Prostate gland (tissue), 2 donors: ENCODE results near the gene RHBDF2. TPM values are rescaled to one million over a fixed set of nuclear protein-coding genes. Genes with fewer than 3 reads are reported as not detected.

Experiments used
- DNase-seq: peaks from one replicate; pipeline ENCODE4 v3.0.0-alpha.2; 2019; ENCODE audit warnings: low spot score
- H3K27ac ChIP-seq, 2 donors: fragments of 200-600 bp; sonication (generic); 2 replicates each; pipeline ENCODE4 v1.5.1; 2017 to 2019
- H3K27me3 ChIP-seq: fragments of 200-600 bp; sonication (generic); replicated peaks from 2 replicates; pipeline ENCODE4 v1.5.1; 2019; ENCODE audit not compliant: insufficient read depth
- H3K36me3 ChIP-seq, 2 donors: fragments of 200-600 bp; sonication (generic); 1 replicate in 1 of 2; 2 replicates in 1 of 2; pipeline versions ENCODE4 v1.5.1 to v1.8.1; 2017 to 2019
- H3K4me1 ChIP-seq: fragments of 200-600 bp; sonication (generic); replicated peaks from 2 replicates; pipeline ENCODE4 v1.5.1; 2019
- H3K4me3 ChIP-seq, 2 donors: fragments of 200-600 bp; sonication (generic); 2 replicates each; pipeline ENCODE4 v1.5.1; 2017 to 2019
- H3K9me3 ChIP-seq: fragments of 200-600 bp; sonication (generic); 2 replicates; pipeline ENCODE4 v1.5.1; 2017
- CTCF ChIP-seq, 4 experiments: fragments of 200-600 bp in 2 of 4; fragments of 450-650 bp in 2 of 4; sonication (generic) in 2 of 4; IDR thresholded peaks; 1 replicate in 3 of 4; 2 replicates in 1 of 4; pipeline ENCODE4 v1.5.1; 2016 to 2019; ENCODE audit warnings: antibody characterized with exemption in 4 of 4, mild to moderate bottlenecking in 2 of 4, moderate library complexity in 2 of 4
- POLR2A ChIP-seq: fragments of 450-650 bp; IDR thresholded peaks from one replicate; pipeline ENCODE4 v1.6.1; 2016; ENCODE audit warnings: antibody characterized with exemption, mild to moderate bottlenecking
- POLR2AphosphoS5 ChIP-seq: sonication (generic); formaldehyde crosslinking; IDR thresholded peaks from one replicate; pipeline ENCODE4 v1.6.1; 2017; ENCODE audit warnings: antibody characterized with exemption
- WGBS: methylation state at CpG from one replicate; pipeline ENCODE4 v1.1.5; 2018; 5-methylcytosine and 5-hydroxymethylcytosine counted together
- intact Hi-C: fragments of 100-400 bp; cut with DNase I; formaldehyde crosslinking; loops from one replicate; pipeline ENCODE4 v1.14.2; 2022
- total RNA-seq, 2 donors: library from RNA; depleted of rRNA; stranded (reverse); fragments of >200 nt; gene quantifications; one replicate each; pipeline ENCODE4 v1.1.0, GENCODE V29; 2016

The RHBDF2 gene
- total RNA-seq, 2 donors from 2014 or later: 29.9 to 31.1 TPM

- TF ChIP-seq CTCF (IDR thresholded peaks at IDR 0.05) (no peak), POLR2AphosphoS5 (no peak)
- no peaks in the 10 kb centered on the region for H3K27me3 ChIP-seq
- no peaks in the 10 kb centered on the region for H3K36me3 ChIP-seq
- peaks cover 4% of the 10 kb centered on the region for H3K4me1 ChIP-seq
- WGBS: 34% methylated on average over 22 of the region's 22 CpGs
- no peak overlapping the region for H3K27ac ChIP-seq
- H3K4me3 ChIP-seq: no peak overlapping the region
- intact Hi-C loops: no loop called here
- no peaks in the 10 kb centered on the region for H3K9me3 ChIP-seq
- no peak for DNase-seq
Measured at GRCh38 chr17:76543826-76544545, 42.8 kb upstream of the RHBDF2 start.

DNA sequence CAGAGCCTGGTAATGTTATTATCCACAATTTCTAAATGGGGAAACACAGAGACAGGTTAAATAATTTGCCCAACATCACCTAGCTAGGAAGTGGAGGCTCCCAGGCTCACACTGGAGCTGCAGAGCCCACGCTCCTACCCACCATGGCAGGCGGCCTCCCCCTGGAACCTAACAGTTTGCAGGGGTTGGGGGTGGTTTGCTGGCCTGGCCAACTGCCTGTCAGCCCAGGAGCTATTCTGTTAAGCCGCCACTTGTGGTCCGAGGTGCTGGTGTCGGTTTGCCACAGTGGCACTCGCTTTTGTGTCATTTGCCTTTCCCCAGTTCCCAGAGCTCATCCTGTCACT lies 42.2 kb upstream of the RHBDF2 start:
- intact Hi-C loops: no loop called here
- no peak for DNase-seq
- H3K27me3 ChIP-seq: no peaks in the 10 kb centered on the region
- no peak overlapping the region for H3K27ac ChIP-seq
- 71% methylated on average over 6 of the region's 6 CpGs for WGBS
- TF ChIP-seq POLR2A (no peak), CTCF (IDR thresholded peaks at IDR 0.05) (no peak), POLR2AphosphoS5 (no peak)
- peaks cover 4% of the 10 kb centered on the region for H3K4me1 ChIP-seq
- H3K36me3 ChIP-seq: no peaks in the 10 kb centered on the region
- H3K9me3 ChIP-seq: no peaks in the 10 kb centered on the region
- no peak overlapping the region for H3K4me3 ChIP-seq

DNA sequence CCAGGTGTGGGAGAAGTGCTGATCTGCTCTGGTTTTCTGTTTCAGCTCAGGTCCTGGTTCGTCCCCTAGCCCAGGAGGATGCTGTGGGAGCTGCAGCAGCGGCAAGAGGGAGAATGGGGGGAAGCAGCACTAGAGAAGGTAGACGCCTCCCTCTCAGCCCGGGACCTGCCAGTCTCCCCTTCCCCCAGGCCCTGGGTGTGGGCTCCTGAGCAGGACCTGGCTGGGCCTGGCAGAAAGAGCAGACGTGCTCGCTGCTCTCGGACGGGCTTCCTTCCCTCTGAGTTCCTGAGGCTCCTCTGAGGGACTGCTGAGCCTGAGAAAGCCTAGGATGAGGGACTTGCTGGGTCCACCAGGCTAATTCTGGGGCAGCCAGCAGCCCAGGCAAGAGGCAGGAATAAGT lies 41.8 kb upstream of the RHBDF2 start:
- H3K27me3 ChIP-seq: peaks cover 2% of the 10 kb centered on the region
- no peak overlapping the region for H3K4me3 ChIP-seq
- no peaks in the 10 kb centered on the region for H3K36me3 ChIP-seq
- 76% methylated on average over 8 of the region's 8 CpGs for WGBS
- intact Hi-C loops: no loop called here
- no peak overlapping the region for H3K27ac ChIP-seq
- no peaks in the 10 kb centered on the region for H3K9me3 ChIP-seq
- no peak for TF ChIP-seq CTCF (IDR thresholded peaks at IDR 0.05)
- no peak for TF ChIP-seq POLR2AphosphoS5
- no peak for TF ChIP-seq POLR2A
- H3K4me1 ChIP-seq: peaks cover 4% of the 10 kb centered on the region
- DNase-seq: no peak

- Histone ChIP-seq H3K9me3 (no peaks in the 10 kb centered on the region), H3K4me3 (no peak overlapping the region), H3K4me1 (peaks cover 4% of the 10 kb centered on the region), H3K27me3 (peaks cover 3% of the 10 kb centered on the region), H3K27ac (no peak overlapping the region), H3K36me3 (no peaks in the 10 kb centered on the region)
- intact Hi-C loops: no loop called here
- WGBS: 82% methylated on average over 10 of the region's 10 CpGs
- no peak for TF ChIP-seq CTCF (IDR thresholded peaks at IDR 0.05)
- TF ChIP-seq POLR2AphosphoS5: no peak
- TF ChIP-seq POLR2A: no peak
- no peak for DNase-seq
Measured at GRCh38 chr17:76542566-76542971, 41.3 kb upstream of the RHBDF2 start.

GRCh38 chr17:76541739-76542454 lies 40.7 kb upstream of the RHBDF2 start:
- peaks cover 3% of the 10 kb centered on the region for H3K27me3 ChIP-seq
- no peak for TF ChIP-seq POLR2AphosphoS5
- no peak for TF ChIP-seq POLR2A
- no peak for TF ChIP-seq CTCF (IDR thresholded peaks at IDR 0.05)
- H3K4me3 ChIP-seq: no peak overlapping the region
- no peak for DNase-seq
- peaks cover 4% of the 10 kb centered on the region for H3K4me1 ChIP-seq
- H3K9me3 ChIP-seq: no peaks in the 10 kb centered on the region
- 75% methylated on average over 10 of the region's 10 CpGs for WGBS
- no peak overlapping the region for H3K27ac ChIP-seq
- intact Hi-C loops: no loop called here
- H3K36me3 ChIP-seq: no peaks in the 10 kb centered on the region
